Anterior cingulate cortex (tissue), 58 donors: Measurements from ENCODE around the gene PMEL.

ENCODE experiments used
- DNase-seq, 58 donors: peaks; one replicate each; lab custom pipeline; 2025; lab: John Stamatoyannopoulos, UW

The PMEL gene

GRCh38 chr12:55946553-55946952 is 19.3 kb downstream of the PMEL start:
- no peak for DNase-seq

GRCh38 chr12:55942577-55943136 is 23.2 kb downstream of the PMEL start:
- no peak for DNase-seq

- DNase-seq, result peak in 2 of 58 donors; percentile 15 to 19
Observed at GRCh38 chr12:55942055-55942454, 23.8 kb downstream of the PMEL start.

GRCh38 chr12:55940065-55940732 is 25.6 kb downstream of the PMEL start:
- DNase-seq, result peak in 56 of 58 donors; percentile 22 to 86 (median 70)

GRCh38 chr12:55938826-55939501 is 26.9 kb downstream of the PMEL start:
- no peak for DNase-seq

- no peak for DNase-seq
Observed at GRCh38 chr12:55937981-55938380, 27.9 kb downstream of the PMEL start.

GRCh38 chr12:55935738-55936151 is 30.1 kb downstream of the PMEL start:
- DNase-seq, result peak in 9 of 58 donors; percentile 5 to 38 (median 14)

GRCh38 chr12:55934773-55935172 is 31.1 kb downstream of the PMEL start:
- no peak for DNase-seq

GRCh38 chr12:55933799-55934742 is 31.8 kb downstream of the PMEL start:
- no peak for DNase-seq

- no peak for DNase-seq
Observed at GRCh38 chr12:55933169-55933798, 32.6 kb downstream of the PMEL start.

GRCh38 chr12:55932551-55932910 is 33.3 kb downstream of the PMEL start:
- DNase-seq, result peak in 2 of 58 donors; percentile 37 to 47

- peak in 44 of 58 donors; percentile 5 to 71 (median 37) for DNase-seq
Observed at GRCh38 chr12:55931780-55932550, 33.9 kb downstream of the PMEL start.

- DNase-seq, result peak in 3 of 58 donors; percentile 27 to 44 (median 34)
Observed at GRCh38 chr12:55931317-55931779, 34.5 kb downstream of the PMEL start.

- peak in 7 of 58 donors; percentile 9 to 54 (median 20) for DNase-seq
Observed at GRCh38 chr12:55930771-55931316, 35.0 kb downstream of the PMEL start, which contains the start of gene DGKA. Gene DGKA, plus strand, starts transcription at chr12:55931162. Its CDS starts 5,342 bp downstream, at chr12:55936504.

- DNase-seq, result peak in 6 of 58 donors; percentile 1 to 10 (median 4)
Observed at GRCh38 chr12:55929306-55929791, 36.5 kb downstream of the PMEL start.

- peak in 53 of 58 donors; percentile 27 to 76 (median 55) for DNase-seq
Observed at GRCh38 chr12:55927588-55928502, 38.0 kb downstream of the PMEL start, which contains the start of gene PYM1. Gene PYM1, minus strand, starts transcription at chr12:55927894. Its CDS starts 133 bp downstream, at chr12:55927761.
